ENCODE data around the gene FBXO15. TPM values are rescaled to one million over a fixed set of nuclear protein-coding genes. Genes with fewer than 3 reads are reported as not detected.

The FBXO15 gene
- total RNA-seq, 1 donor from 2014 or later, result 4.2 TPM

GRCh38 chr18:74139888-74140287 lies 7.7 kb downstream of the FBXO15 start:
- TF ChIP-seq CTCF (IDR thresholded peaks at IDR 0.05), result no peak
- Histone ChIP-seq H3K4me1 (no peaks in the 10 kb centered on the region), H3K27ac (no peak overlapping the region), H3K9me3 (no peaks in the 10 kb centered on the region), H3K36me3 (no peaks in the 10 kb centered on the region), H3K27me3 (ENCODE audit: low read depth) (no peaks in the 10 kb centered on the region), H3K4me3 (no peak overlapping the region)
- no peak for ATAC-seq
- DNase-seq, result no peak
- intact Hi-C loops (cut with DNase I), result no loop called here

GRCh38 chr18:74139411-74139810 lies 8.2 kb downstream of the FBXO15 start:
- no peaks in the 10 kb centered on the region for H3K4me1 ChIP-seq
- TF ChIP-seq CTCF (IDR thresholded peaks at IDR 0.05), result no peak
- DNase-seq (no peak), ATAC-seq (no peak)
- intact Hi-C loops (cut with DNase I), result no loop called here
- H3K27me3 ChIP-seq (ENCODE audit: low read depth), result no peaks in the 10 kb centered on the region
- no peak overlapping the region for H3K27ac ChIP-seq
- no peaks in the 10 kb centered on the region for H3K9me3 ChIP-seq
- H3K36me3 ChIP-seq, result no peaks in the 10 kb centered on the region
- H3K4me3 ChIP-seq, result no peak overlapping the region

GRCh38 chr18:74137920-74138538 lies 9.6 kb downstream of the FBXO15 start:
- H3K4me1 ChIP-seq, result no peaks in the 10 kb centered on the region
- H3K9me3 ChIP-seq, result no peaks in the 10 kb centered on the region
- TF ChIP-seq CTCF (IDR thresholded peaks at IDR 0.05), result no peak
- no peak overlapping the region for H3K4me3 ChIP-seq
- H3K27me3 ChIP-seq (ENCODE audit: low read depth), result no peaks in the 10 kb centered on the region
- intact Hi-C loops (cut with DNase I), result no loop called here
- DNase-seq (no peak), ATAC-seq (no peak)
- H3K27ac ChIP-seq, result no peak overlapping the region
- no peaks in the 10 kb centered on the region for H3K36me3 ChIP-seq

GRCh38 chr18:74132201-74132600 lies 15.4 kb downstream of the FBXO15 start:
- intact Hi-C loops (cut with DNase I), result no loop called here
- Histone ChIP-seq H3K4me1 (no peaks in the 10 kb centered on the region), H3K27me3 (ENCODE audit: low read depth) (no peaks in the 10 kb centered on the region), H3K36me3 (no peaks in the 10 kb centered on the region), H3K27ac (no peak overlapping the region), H3K4me3 (no peak overlapping the region), H3K9me3 (no peaks in the 10 kb centered on the region)
- no peak for DNase-seq
- no peak for ATAC-seq
- no peak for TF ChIP-seq CTCF (IDR thresholded peaks at IDR 0.05)

GRCh38 chr18:74131124-74131523 lies 16.5 kb downstream of the FBXO15 start:
- H3K4me3 ChIP-seq, result no peak overlapping the region
- DNase-seq (no peak), ATAC-seq (no peak)
- no peaks in the 10 kb centered on the region for H3K4me1 ChIP-seq
- H3K9me3 ChIP-seq, result no peaks in the 10 kb centered on the region
- intact Hi-C loops (cut with DNase I), result no loop called here
- no peak for TF ChIP-seq CTCF (IDR thresholded peaks at IDR 0.05)
- H3K27me3 ChIP-seq (ENCODE audit: low read depth), result no peaks in the 10 kb centered on the region
- no peak overlapping the region for H3K27ac ChIP-seq
- no peaks in the 10 kb centered on the region for H3K36me3 ChIP-seq

All from lower lobe of right lung (tissue), 2 donors.